Mucosa of descending colon (tissue), 3 donors: Measurements from ENCODE around the gene CRY1. TPM values are rescaled to one million over a fixed set of nuclear protein-coding genes. Genes with fewer than 3 reads are reported as not detected.

Experiments
- ATAC-seq: fragments of 200-7000 bp; cut with Tn5 transposase; one replicate; pipeline ENCODE4 v1.9.1; 2020; ENCODE audit warnings: mild to moderate bottlenecking, moderate library complexity
- DNase-seq, 3 donors: peaks; one replicate each; pipeline ENCODE4 v3.0.0-alpha.2; 2020
- H3K36me3 ChIP-seq: fragments of 200-600 bp; one replicate; pipeline ENCODE4 v1.8.0; 2021; ENCODE audit warnings: low read depth, mild to moderate bottlenecking
- H3K4me1 ChIP-seq: fragments of 200-600 bp; one replicate; pipeline ENCODE4 v1.8.0; 2021; ENCODE audit warnings: low read depth, mild to moderate bottlenecking
- H3K4me3 ChIP-seq: fragments of 200-600 bp; one replicate; pipeline ENCODE4 v1.8.0; 2021; ENCODE audit warnings: mild to moderate bottlenecking
- H3K9me3 ChIP-seq: fragments of 200-600 bp; one replicate; pipeline ENCODE4 v1.8.0; 2021; ENCODE audit warnings: mild to moderate bottlenecking
- CTCF ChIP-seq: fragments of 200-600 bp; IDR thresholded peaks from one replicate; pipeline ENCODE4 v1.8.0; 2022; ENCODE audit warnings: antibody characterized with exemption, mild to moderate bottlenecking
- intact Hi-C, 2 donors: fragments of 100-400 bp; cut with DNase I in 1 of 2; cut with micrococcal nuclease in 1 of 2; formaldehyde crosslinking; loops; one replicate each; pipeline versions ENCODE4 v1.11.0 to v1.11.1; 2022; cut with DNase I, micrococcal nuclease
- total RNA-seq, 3 donors: library from RNA; stranded (reverse); fragmentation: NEBNext Ultra II Directional in 2 of 3; extraction: Animal tissue kit (Norgen Biotek cat#: 25700) in 2 of 3; gene quantifications; one replicate each; pipeline versions ENCODE4 v1.2.1 to v1.2.4, GENCODE V29; 2021 to 2023
- donor health status: DM: no; HTN: no; CAD: no; lungs with moderate emphysema.
- donor health status: DM: no; HTN: no; CAD: no.
- donor health status: DM: no; HTN: yes; CAD: no.

CRY1 gene
- total RNA-seq, 3 donors from 2014 or later: 11.4 to 22.8 (median 15.5) TPM

- Histone ChIP-seq H3K4me1 (no peaks in the 10 kb centered on the region), H3K9me3 (no peaks in the 10 kb centered on the region), H3K4me3 (no peak overlapping the region), H3K36me3 (no peaks in the 10 kb centered on the region)
- ATAC-seq (no peak), DNase-seq (no peak)
- intact Hi-C loops: loop anchor here (5.0 kb wide), 2 partner anchors 474 to 479 kb away; no protein-coding TSS in a partner anchor
- no peak for TF ChIP-seq CTCF
These were observed 40.1 kb upstream of the CRY1 start for GRCh38 chr12:107133462-107133861.

GRCh38 chr12:107131832-107132616 is 38.7 kb upstream of the CRY1 start:
- peak; percentile 53 for TF ChIP-seq CTCF
- Histone ChIP-seq H3K4me1 (no peaks in the 10 kb centered on the region), H3K9me3 (no peaks in the 10 kb centered on the region), H3K36me3 (no peaks in the 10 kb centered on the region), H3K4me3 (no peak overlapping the region)
- DNase-seq: peak in 1 of 3 donors; percentile 50
- intact Hi-C loops: loop anchor here (5.0 kb wide), 2 partner anchors 475 to 480 kb away; no protein-coding TSS in a partner anchor
- peak; percentile 61 for ATAC-seq

GRCh38 chr12:107130830-107131611 is 37.7 kb upstream of the CRY1 start:
- no peak overlapping the region for H3K4me3 ChIP-seq
- no peaks in the 10 kb centered on the region for H3K36me3 ChIP-seq
- DNase-seq (no peak), ATAC-seq (no peak)
- H3K4me1 ChIP-seq: no peaks in the 10 kb centered on the region
- TF ChIP-seq CTCF: no peak
- H3K9me3 ChIP-seq: no peaks in the 10 kb centered on the region
- intact Hi-C loops: loop anchor here (5.0 kb wide), 2 partner anchors 476 to 481 kb away; no protein-coding TSS in a partner anchor

- no peak for TF ChIP-seq CTCF
- Histone ChIP-seq H3K4me1 (no peaks in the 10 kb centered on the region), H3K4me3 (no peak overlapping the region), H3K36me3 (no peaks in the 10 kb centered on the region), H3K9me3 (no peaks in the 10 kb centered on the region)
- DNase-seq (no peak), ATAC-seq (no peak)
- intact Hi-C loops: no loop called here
These were observed 36.1 kb upstream of the CRY1 start for GRCh38 chr12:107129315-107129930.

- TF ChIP-seq CTCF: no peak
- ATAC-seq (no peak), DNase-seq (no peak)
- H3K4me1 ChIP-seq: no peaks in the 10 kb centered on the region
- H3K9me3 ChIP-seq: no peaks in the 10 kb centered on the region
- intact Hi-C loops: no loop called here
- no peaks in the 10 kb centered on the region for H3K36me3 ChIP-seq
- H3K4me3 ChIP-seq: no peak overlapping the region
These were observed 34.4 kb upstream of the CRY1 start for GRCh38 chr12:107127482-107128430.
